ENCODE measurements around the gene IMMT. TPM values are rescaled to one million over a fixed set of nuclear protein-coding genes. Genes with fewer than 3 reads are reported as not detected.

IMMT gene
- total and polyA plus RNA-seq, 2 donors (not counting 1 experiment from before 2014, with no cell fraction given): 23.5 to 66.0 TPM

- DNase-seq (no peak), ATAC-seq (ENCODE audit: low read depth) (no peak)
- no peak overlapping the region for H3K9ac ChIP-seq (ENCODE audit: low read length)
- no peak overlapping the region for H3K4me3 ChIP-seq (ENCODE audit: control extremely low read depth in 1 of 5, extremely low read depth in 1 of 5, insufficient read depth in 1 of 5, low read depth in 2 of 5, low read length in 4 of 5)
- no peaks in the 10 kb centered on the region for H3K9me3 ChIP-seq (ENCODE audit: control extremely low read depth in 1 of 3, control insufficient read depth in 2 of 3, insufficient read depth in 1 of 3, low read length in 2 of 3)
- H3K27ac Mint-ChIP-seq: no peak overlapping the region
- intact Hi-C loops (cut with micrococcal nuclease): no loop called here
- peaks cover 23 to 94% of the 10 kb centered on the region in 2 experiments for H3K36me3 ChIP-seq (replicated peaks in 1 of 2; ENCODE audit: control extremely low read depth in 1 of 2, control insufficient read depth in 1 of 2, extremely low read depth in 1 of 2, insufficient read depth in 2 of 2, low read length in 1 of 2)
- no peak overlapping the region for H3K4me2 ChIP-seq (replicated peaks; ENCODE audit: low read depth, low read length, poor library complexity, severe bottlenecking)
- H3K4me1 ChIP-seq (ENCODE audit: control insufficient read depth in 2 of 2, insufficient read depth in 2 of 2, low read length in 2 of 2): peaks cover 0 to 6% of the 10 kb centered on the region in 2 donors
- CTCF ChIA-PET: no interaction called here
- no peak overlapping the region for H2AFZ ChIP-seq (ENCODE audit: insufficient read depth, low read depth, low read length, poor library complexity, severe bottlenecking)
- no peaks in the 10 kb centered on the region for H4K20me1 ChIP-seq (ENCODE audit: control insufficient read depth, insufficient read depth, low read length, poor library complexity, severe bottlenecking)
- H3K27me3 ChIP-seq (replicated peaks in 1 of 4; ENCODE audit: control extremely low read depth in 1 of 4, control insufficient read depth in 3 of 4, insufficient read depth in 4 of 4, low read length in 3 of 4): no peaks in the 10 kb centered on the region
- H3K4me1 Mint-ChIP-seq: peaks cover 7% of the 10 kb centered on the region
- POLR2A ChIA-PET: no interaction called here
- WGBS (ENCODE audit: insufficient coverage): no CpG with 5 or more reads among the region's 4 CpGs
- no peak for TF ChIP-seq CTCF (IDR thresholded peaks at IDR 0.05)
- no peak for TF ChIP-seq EZH2 (IDR thresholded peaks at IDR 0.05; ENCODE audit: borderline replicate concordance, insufficient read depth, low read depth, low read length, poor library complexity, severe bottlenecking)
- no peak overlapping the region for H3K4me3 Mint-ChIP-seq
- H3K27ac ChIP-seq (ENCODE audit: low read length in 2 of 2): no peak overlapping the region
- no peaks in the 10 kb centered on the region for H3K79me2 ChIP-seq (ENCODE audit: control insufficient read depth, insufficient read depth, low read length)
- H3K9me3 Mint-ChIP-seq (ENCODE audit: insufficient read depth): no peaks in the 10 kb centered on the region
- no peaks in the 10 kb centered on the region for H3K27me3 Mint-ChIP-seq
Measured at GRCh38 chr2:86134709-86135108, 60.6 kb downstream of the IMMT start.

DNA sequence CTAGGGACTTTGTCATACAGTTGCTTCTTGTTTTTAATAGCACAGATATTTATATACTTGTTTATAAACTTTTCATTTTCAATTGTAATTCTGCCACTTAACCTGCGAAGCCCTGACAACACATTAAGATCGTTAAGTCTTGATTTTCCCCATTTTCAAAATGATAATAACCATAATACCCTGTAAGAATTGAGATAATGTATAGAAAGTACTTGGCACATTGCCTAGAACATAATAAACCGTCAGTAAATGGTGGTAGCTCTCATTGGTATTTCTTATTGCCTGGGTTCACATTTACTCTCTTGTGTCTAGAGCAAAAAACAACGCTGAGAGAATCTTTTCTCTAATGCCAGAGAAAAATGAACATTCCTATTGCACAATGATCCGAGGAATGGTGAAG lies 70.6 kb downstream of the IMMT start:
- no peaks in the 10 kb centered on the region for H3K79me2 ChIP-seq (ENCODE audit: control insufficient read depth, insufficient read depth, low read length)
- Mint-ChIP-seq H3K4me3 (no peak overlapping the region), H3K9me3 (ENCODE audit: insufficient read depth) (no peaks in the 10 kb centered on the region), H3K27me3 (no peaks in the 10 kb centered on the region), H3K27ac (no peak overlapping the region), H3K4me1 (peaks cover 7% of the 10 kb centered on the region)
- no peaks in the 10 kb centered on the region for H3K4me1 ChIP-seq (ENCODE audit: control insufficient read depth in 2 of 2, insufficient read depth in 2 of 2, low read length in 2 of 2)
- peaks cover 17 to 91% of the 10 kb centered on the region in 2 experiments for H3K36me3 ChIP-seq (replicated peaks in 1 of 2; ENCODE audit: control extremely low read depth in 1 of 2, control insufficient read depth in 1 of 2, extremely low read depth in 1 of 2, insufficient read depth in 2 of 2, low read length in 1 of 2)
- ChIA-PET CTCF (interaction anchor here (1.8 kb wide), 1 partner anchor 487 kb away, joined by 4 read pairs; no protein-coding TSS in a partner anchor), POLR2A (no interaction called here)
- peaks cover 4% of the 10 kb centered on the region for H4K20me1 ChIP-seq (ENCODE audit: control insufficient read depth, insufficient read depth, low read length, poor library complexity, severe bottlenecking)
- no peak for TF ChIP-seq EZH2 (IDR thresholded peaks at IDR 0.05; ENCODE audit: borderline replicate concordance, insufficient read depth, low read depth, low read length, poor library complexity, severe bottlenecking)
- TF ChIP-seq CTCF (IDR thresholded peaks at IDR 0.05): no peak
- no peak overlapping the region for H3K27ac ChIP-seq (ENCODE audit: low read length in 2 of 2)
- H2AFZ ChIP-seq (ENCODE audit: insufficient read depth, low read depth, low read length, poor library complexity, severe bottlenecking): no peak overlapping the region
- no peak overlapping the region for H3K4me3 ChIP-seq (ENCODE audit: control extremely low read depth in 1 of 5, extremely low read depth in 1 of 5, insufficient read depth in 1 of 5, low read depth in 2 of 5, low read length in 4 of 5)
- no CpG with 5 or more reads among the region's 5 CpGs for WGBS (ENCODE audit: insufficient coverage)
- no peaks in the 10 kb centered on the region for H3K27me3 ChIP-seq (replicated peaks in 1 of 4; ENCODE audit: control extremely low read depth in 1 of 4, control insufficient read depth in 3 of 4, insufficient read depth in 4 of 4, low read length in 3 of 4)
- DNase-seq (no peak), ATAC-seq (ENCODE audit: low read depth) (no peak)
- no peak overlapping the region for H3K9ac ChIP-seq (ENCODE audit: low read length)
- no peak overlapping the region for H3K4me2 ChIP-seq (replicated peaks; ENCODE audit: low read depth, low read length, poor library complexity, severe bottlenecking)
- H3K9me3 ChIP-seq (ENCODE audit: control extremely low read depth in 1 of 3, control insufficient read depth in 2 of 3, insufficient read depth in 1 of 3, low read length in 2 of 3): no peaks in the 10 kb centered on the region
- intact Hi-C loops (cut with micrococcal nuclease): no loop called here

Data from B cell (primary cell).